OCI-LY3 (cell line): ENCODE results near the gene UGCG.

Experiments used
- H2AFZ ChIP-seq: fragments of 200-600, 300-600 bp; shearing (Covaris generic); 2 replicates; pipeline ENCODE4 v1.6.0; 2014; ENCODE audit warnings: antibody characterized with exemption, low read depth, low read length
- H3K27ac ChIP-seq: fragments of 200-600, 300-600 bp; sonication (generic); 2 replicates; pipeline ENCODE4 v1.5.1; 2014; ENCODE audit warnings: mild to moderate bottlenecking, low read length, moderate library complexity, mixed read lengths
- H3K27me3 ChIP-seq: fragments of 200-600, 300-600 bp; sonication (generic); 2 replicates; pipeline ENCODE4 v1.6.1; 2014; ENCODE audit warnings: low read depth, low read length, mixed read lengths
- H3K36me3 ChIP-seq: fragments of 200-600, 300-600 bp; sonication (generic); replicated peaks from 2 replicates; pipeline ENCODE3; 2014; ENCODE audit warnings: low read depth, low read length, mixed read lengths
- H3K4me1 ChIP-seq: fragments of 300-600, 200-600 bp; sonication (generic); 2 replicates; pipeline ENCODE4 v1.6.1; 2014; ENCODE audit warnings: low read length, mixed read lengths
- H3K4me2 ChIP-seq: fragments of 200-600, 300-600 bp; sonication (generic); 2 replicates; pipeline ENCODE4 v1.6.1; 2014; ENCODE audit warnings: low read length, mixed read lengths
- H3K4me3 ChIP-seq: fragments of 300-600, 200-600 bp; sonication (generic); 2 replicates; pipeline ENCODE4 v1.5.1; 2014; ENCODE audit warnings: antibody characterized with exemption, mild to moderate bottlenecking, low read length, moderate library complexity
- H3K79me2 ChIP-seq: fragments of 300-600, 200-600 bp; shearing (Covaris generic); 2 replicates; pipeline ENCODE4 v1.6.1; 2014; ENCODE audit warnings: mild to moderate bottlenecking, low read length, mixed read lengths
- H3K9ac ChIP-seq: fragments of 300-600, 200-600 bp; shearing (Covaris generic); 2 replicates; pipeline ENCODE4 v1.6.0; 2014; ENCODE audit warnings: mild to moderate bottlenecking, low read length, moderate library complexity
- H3K9me3 ChIP-seq: fragments of 200-600, 300-600 bp; shearing (Covaris generic); 2 replicates; pipeline ENCODE4 v1.6.1; 2014; ENCODE audit warnings: low read length, mixed read lengths; ENCODE audit not compliant: insufficient read depth
- H4K20me1 ChIP-seq: fragments of 200-600, 300-600 bp; sonication (generic); 2 replicates; pipeline ENCODE4 v1.6.1; 2016; ENCODE audit warnings: low read length, mixed read lengths; ENCODE audit not compliant: insufficient read depth
- CTCF ChIP-seq: fragments of 200-600, 300-600 bp; sonication (generic); IDR thresholded peaks from 2 replicates; pipeline ENCODE4 v1.5.1; 2014; ENCODE audit warnings: antibody characterized with exemption, low read length, low read depth
- EZH2phosphoT487 ChIP-seq: fragments of 200-600 bp; shearing (Covaris generic); IDR thresholded peaks from 2 replicates; pipeline ENCODE4 v1.6.1; 2018; ENCODE audit warnings: antibody characterized with exemption, mixed run types, low read depth

Gene UGCG

GRCh38 chr9:111917201-111917600, 20.6 kb downstream of the UGCG start:
- Histone ChIP-seq H2AFZ (no peak overlapping the region), H3K79me2 (peaks cover 96% of the 10 kb centered on the region), H3K27ac (no peak overlapping the region), H3K9ac (no peak overlapping the region), H3K4me3 (no peak overlapping the region), H4K20me1 (peaks cover 82% of the 10 kb centered on the region), H3K36me3 (peaks cover 30% of the 10 kb centered on the region), H3K4me2 (peak overlapping the region; percentile 13), H3K27me3 (no peaks in the 10 kb centered on the region), H3K4me1 (peaks cover 62% of the 10 kb centered on the region), H3K9me3 (no peaks in the 10 kb centered on the region)
- TF ChIP-seq EZH2phosphoT487 (no peak), CTCF (no peak)

GRCh38 chr9:111917980-111918379, 21.4 kb downstream of the UGCG start:
- peaks cover 38% of the 10 kb centered on the region for H3K36me3 ChIP-seq

GRCh38 chr9:111919875-111920274, 23.3 kb downstream of the UGCG start:
- Histone ChIP-seq H4K20me1 (peaks cover 70% of the 10 kb centered on the region), H3K4me1 (peaks cover 61% of the 10 kb centered on the region), H3K9me3 (no peaks in the 10 kb centered on the region), H3K4me2 (0 out of 2 replicates have a peak overlapping the region, but pooled peaks have one; percentile 3), H3K4me3 (no peak overlapping the region), H2AFZ (no peak overlapping the region), H3K36me3 (peaks cover 45% of the 10 kb centered on the region), H3K27me3 (no peaks in the 10 kb centered on the region), H3K79me2 (peaks cover 91% of the 10 kb centered on the region), H3K9ac (no peak overlapping the region), H3K27ac (no peak overlapping the region)
- TF ChIP-seq EZH2phosphoT487 (no peak), CTCF (no peak)

More at GRCh38 chr9:111917980-111918379, 21.4 kb downstream of the UGCG start:
- TF ChIP-seq EZH2phosphoT487: no peak
- TF ChIP-seq CTCF: no peak
- no peaks in the 10 kb centered on the region for H3K27me3 ChIP-seq
- no peak overlapping the region for H3K9ac ChIP-seq
- peaks cover 96% of the 10 kb centered on the region for H3K79me2 ChIP-seq
- no peaks in the 10 kb centered on the region for H3K9me3 ChIP-seq
- no peak overlapping the region for H3K4me2 ChIP-seq
- H3K27ac ChIP-seq: no peak overlapping the region
- H4K20me1 ChIP-seq: peaks cover 82% of the 10 kb centered on the region
- H3K4me3 ChIP-seq: no peak overlapping the region
- no peak overlapping the region for H2AFZ ChIP-seq
- peaks cover 64% of the 10 kb centered on the region for H3K4me1 ChIP-seq

- Histone ChIP-seq H3K4me1 (peaks cover 61% of the 10 kb centered on the region), H3K27ac (no peak overlapping the region), H3K9ac (no peak overlapping the region), H3K27me3 (no peaks in the 10 kb centered on the region), H3K9me3 (no peaks in the 10 kb centered on the region), H3K4me2 (no peak overlapping the region), H3K79me2 (peaks cover 84% of the 10 kb centered on the region), H4K20me1 (peaks cover 66% of the 10 kb centered on the region), H3K4me3 (no peak overlapping the region), H3K36me3 (peaks cover 44% of the 10 kb centered on the region), H2AFZ (no peak overlapping the region)
- TF ChIP-seq EZH2phosphoT487 (no peak), CTCF (no peak)
Observed at GRCh38 chr9:111920531-111920930, 23.9 kb downstream of the UGCG start.
